GM23338 (cell line): ENCODE data around the gene GPATCH2. TPM values are rescaled to one million over a fixed set of nuclear protein-coding genes. Genes with fewer than 3 reads are reported as not detected.

Source experiments
- ATAC-seq: fragments of 200-7000 bp; cut with Tn5 transposase; 3 replicates; pipeline ENCODE4 v1.9.1; 2020
- DNase-seq: peaks from one replicate; pipeline ENCODE4 v3.0.0-alpha.2; 2015; ENCODE audit warnings: low spot score
- H2AFZ ChIP-seq: fragments of 200-600 bp; sonication (generic); 2 replicates; pipeline ENCODE4 v1.8.0; 2016; ENCODE audit warnings: antibody characterized with exemption, mild to moderate bottlenecking, moderate library complexity
- H3F3A ChIP-seq: fragments of 200-600 bp; sonication (generic); replicated peaks from 2 replicates; pipeline ENCODE4 v1.8.0; 2017; ENCODE audit warnings: antibody characterized with exemption, mixed run types, low read depth
- H3K27ac ChIP-seq: fragments of 200-600 bp; sonication (generic); 2 replicates; pipeline ENCODE4 v1.6.1; 2016; ENCODE audit warnings: low read depth
- H3K27me3 ChIP-seq: fragments of 200-600 bp; sonication (generic); 2 replicates; pipeline ENCODE4 v1.8.0; 2016; ENCODE audit warnings: mild to moderate bottlenecking, mixed run types, moderate library complexity; ENCODE audit not compliant: insufficient read depth
- H3K36me3 ChIP-seq: fragments of 200-600 bp; sonication (generic); 2 replicates; pipeline ENCODE4 v1.8.0; 2016; ENCODE audit warnings: mild to moderate bottlenecking; ENCODE audit not compliant: insufficient read depth
- H3K4me1 ChIP-seq: fragments of 200-600 bp; sonication (generic); 2 replicates; pipeline ENCODE4 v1.8.0; 2016; ENCODE audit warnings: mild to moderate bottlenecking, moderate library complexity; ENCODE audit not compliant: insufficient read depth
- H3K4me2 ChIP-seq: fragments of 200-600 bp; sonication (generic); 2 replicates; pipeline ENCODE4 v1.7.1; 2017; ENCODE audit warnings: mixed run types
- H3K4me3 ChIP-seq: fragments of 200-600 bp; sonication (generic); 2 replicates; pipeline ENCODE4 v1.6.1; 2016; ENCODE audit warnings: mixed run types
- H3K79me2 ChIP-seq: fragments of 200-600 bp; sonication (generic); replicated peaks from 2 replicates; pipeline ENCODE4 v1.8.0; 2017; ENCODE audit warnings: mild to moderate bottlenecking; ENCODE audit not compliant: insufficient read depth
- H3K9me2 ChIP-seq: fragments of 200-600 bp; sonication (generic); 2 replicates; pipeline ENCODE4 v1.8.0; 2017; ENCODE audit not compliant: insufficient read depth
- H4K20me1 ChIP-seq: fragments of 200-600 bp; sonication (generic); replicated peaks from 2 replicates; pipeline ENCODE4 v1.8.0; 2017; ENCODE audit warnings: mild to moderate bottlenecking; ENCODE audit not compliant: insufficient read depth
- H3K27ac Mint-ChIP-seq: 2 replicates; pipeline ENCODE4 v1.8.0; 2020; ENCODE audit warnings: inconsistent platforms, mild to moderate bottlenecking, moderate library complexity, mixed read lengths
- H3K27me3 Mint-ChIP-seq: 3 replicates; pipeline ENCODE4 v1.8.0; 2022; ENCODE audit warnings: low read depth, mild to moderate bottlenecking, moderate library complexity, mixed read lengths, inconsistent platforms; ENCODE audit not compliant: insufficient read depth, poor library complexity
- H3K36me3 Mint-ChIP-seq: 3 replicates; pipeline ENCODE4 v1.8.0; 2021; ENCODE audit warnings: low read depth, mild to moderate bottlenecking, inconsistent platforms, moderate library complexity, mixed read lengths
- H3K4me1 Mint-ChIP-seq: 3 replicates; pipeline ENCODE4 v1.8.0; 2020; ENCODE audit warnings: mild to moderate bottlenecking, inconsistent platforms, mixed read lengths
- H3K4me3 Mint-ChIP-seq: 3 replicates; pipeline ENCODE4 v1.8.0; 2021; ENCODE audit warnings: moderate library complexity, mild to moderate bottlenecking, inconsistent platforms, mixed read lengths
- H3K9me3 Mint-ChIP-seq: 3 replicates; pipeline ENCODE4 v1.8.0; 2020; ENCODE audit warnings: moderate library complexity, mild to moderate bottlenecking, inconsistent platforms, mixed read lengths
- EZH2phosphoT487 ChIP-seq: fragments of 200-600 bp; sonication (generic); IDR thresholded peaks from one replicate; pipeline ENCODE4 v1.8.1; 2018; ENCODE audit warnings: antibody characterized with exemption; ENCODE audit not compliant: unreplicated experiment
- POLR2AphosphoS5 ChIP-seq: IDR thresholded peaks from 2 replicates; pipeline ENCODE4 v1.6.1; 2016; ENCODE audit warnings: antibody characterized with exemption, low read depth
- long read RNA-seq: library from polyadenylated mRNA; unstranded; transcript quantifications from one replicate; pipeline ENCODE4 v2.0.0, GENCODE V29; 2020; ENCODE audit not compliant: unreplicated experiment
- polyA plus RNA-seq: library from polyadenylated mRNA; unstranded; fragments of >200 nt; fragmentation: Nextera tagmentation; extraction: Ambion mirVana; gene quantifications from 2 replicates; pipeline ENCODE4 v1.2.1, GENCODE V29; 2016
- total RNA-seq: library from RNA; depleted of rRNA; stranded (reverse); fragments of >200 nt; shearing (Covaris generic); gene quantifications from 2 replicates; pipeline ENCODE4 v1.2.3, GENCODE V29; 2014; rRNA removed
- TF ChIP-seq, protein P1 (sequence below): IDR thresholded peaks from 2 replicates; pipeline ENCODE4 v1.6.1; 2016; ENCODE audit warnings: antibody characterized with exemption
- TF ChIP-seq, protein P2 (sequence below): fragments of 250-450 bp; sonication (Bioruptor Pico); IDR thresholded peaks from 2 replicates; pipeline ENCODE4 v1.5.0; 2020; ENCODE audit warnings: mild to moderate bottlenecking, moderate library complexity

Gene GPATCH2
- 19.4 and 26.7 TPM in 2 replicates for total RNA-seq
- polyA plus RNA-seq, result 11.1 and 12.3 TPM in 2 replicates
- long read RNA-seq, partial matches to known transcripts, result 9 of 11 reads
- long read RNA-seq, other reads (novel, unspliced or antisense), result 1 of 11 reads

DNA sequence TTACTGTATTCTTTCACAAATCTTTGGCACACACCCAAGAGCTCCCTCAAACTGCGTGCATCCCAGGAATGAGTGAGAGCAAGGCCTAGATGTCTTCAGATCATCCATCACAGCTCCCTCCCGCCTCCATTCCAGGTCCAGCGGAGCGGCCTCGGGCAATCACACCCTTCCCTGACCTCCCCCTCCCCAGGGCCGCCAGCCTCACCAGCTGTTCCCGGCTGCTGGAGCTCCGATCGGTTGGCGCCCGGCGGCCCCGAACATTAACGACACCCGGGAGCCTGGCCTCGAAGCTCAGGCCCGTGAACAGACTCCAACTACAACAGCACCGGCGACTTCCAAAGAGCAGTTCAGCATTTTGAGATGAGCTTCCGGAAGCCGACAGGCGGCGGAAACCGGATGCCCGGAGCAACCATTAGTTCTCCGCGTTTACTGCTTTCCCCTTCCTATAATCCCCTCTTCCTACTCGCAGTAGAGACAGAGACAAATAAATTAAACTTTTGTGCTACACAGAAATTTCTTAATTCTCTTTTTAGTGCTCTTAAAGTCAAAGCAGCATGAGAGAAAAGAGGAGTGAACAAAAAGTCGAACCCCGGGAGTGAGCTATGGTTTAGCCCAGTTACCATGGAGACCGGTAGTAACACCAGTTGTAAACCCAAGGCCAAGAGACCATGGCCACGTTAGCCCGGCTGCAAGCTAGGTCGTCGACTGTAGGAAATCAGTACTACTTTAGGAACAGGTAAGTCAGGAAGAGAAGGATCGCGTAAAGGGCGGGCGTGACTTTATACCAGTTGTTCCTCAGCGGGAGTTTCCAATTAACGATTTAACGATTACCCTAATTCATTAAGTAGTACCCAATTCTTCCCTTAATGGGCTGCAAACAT, at the start of gene GPATCH2, which contains the start of gene SPATA17:
Gene GPATCH2, minus strand, starts transcription at position 380 of the 881 bp plus-strand sequence. Its CDS starts 119 bp downstream, at position 261.
Gene SPATA17, plus strand, starts transcription at position 634 of the 881 bp plus-strand sequence. Its CDS starts 35 bp downstream, at position 669.
- no peaks in the 10 kb centered on the region for H3K27me3 Mint-ChIP-seq
- Histone ChIP-seq H4K20me1 (no peaks in the 10 kb centered on the region), H3K36me3 (no peaks in the 10 kb centered on the region), H3K4me2 (peak within 1 kb of the TSS; percentile 80), H3K4me1 (peaks cover 5% of the 10 kb centered on the region; the same call in 1 of the 2 replicates), H3F3A (no peaks in the 10 kb centered on the region), H3K27ac (peak within 1 kb of the TSS; percentile 70; the same call in 1 of the 2 replicates), H3K27me3 (no peaks in the 10 kb centered on the region), H2AFZ (peak within 1 kb of the TSS; percentile 83; the same call in 1 of the 2 replicates), H3K9me2 (no peaks in the 10 kb centered on the region), H3K79me2 (peaks cover 48% of the 10 kb centered on the region), H3K4me3 (peak within 1 kb of the TSS; percentile 65)
- H3K36me3 Mint-ChIP-seq, result no peaks in the 10 kb centered on the region
- peak within 1 kb of the TSS; percentile 86 for H3K4me3 Mint-ChIP-seq
- TF ChIP-seq EZH2phosphoT487 (no peak), POLR2AphosphoS5 (peak; percentile 85)
- TF ChIP-seq, protein P1, sequence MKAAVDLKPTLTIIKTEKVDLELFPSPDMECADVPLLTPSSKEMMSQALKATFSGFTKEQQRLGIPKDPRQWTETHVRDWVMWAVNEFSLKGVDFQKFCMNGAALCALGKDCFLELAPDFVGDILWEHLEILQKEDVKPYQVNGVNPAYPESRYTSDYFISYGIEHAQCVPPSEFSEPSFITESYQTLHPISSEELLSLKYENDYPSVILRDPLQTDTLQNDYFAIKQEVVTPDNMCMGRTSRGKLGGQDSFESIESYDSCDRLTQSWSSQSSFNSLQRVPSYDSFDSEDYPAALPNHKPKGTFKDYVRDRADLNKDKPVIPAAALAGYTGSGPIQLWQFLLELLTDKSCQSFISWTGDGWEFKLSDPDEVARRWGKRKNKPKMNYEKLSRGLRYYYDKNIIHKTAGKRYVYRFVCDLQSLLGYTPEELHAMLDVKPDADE, result peak; percentile 11; the same call in 1 of the 2 replicates
- peak within 1 kb of the TSS; percentile 100 for H3K27ac Mint-ChIP-seq
- H3K9me3 Mint-ChIP-seq, result no peaks in the 10 kb centered on the region
- DNase-seq (peak; percentile 94), ATAC-seq (peak; percentile 98)
- peaks cover 9% of the 10 kb centered on the region; the same call in 2 of the 3 replicates for H3K4me1 Mint-ChIP-seq

DNA sequence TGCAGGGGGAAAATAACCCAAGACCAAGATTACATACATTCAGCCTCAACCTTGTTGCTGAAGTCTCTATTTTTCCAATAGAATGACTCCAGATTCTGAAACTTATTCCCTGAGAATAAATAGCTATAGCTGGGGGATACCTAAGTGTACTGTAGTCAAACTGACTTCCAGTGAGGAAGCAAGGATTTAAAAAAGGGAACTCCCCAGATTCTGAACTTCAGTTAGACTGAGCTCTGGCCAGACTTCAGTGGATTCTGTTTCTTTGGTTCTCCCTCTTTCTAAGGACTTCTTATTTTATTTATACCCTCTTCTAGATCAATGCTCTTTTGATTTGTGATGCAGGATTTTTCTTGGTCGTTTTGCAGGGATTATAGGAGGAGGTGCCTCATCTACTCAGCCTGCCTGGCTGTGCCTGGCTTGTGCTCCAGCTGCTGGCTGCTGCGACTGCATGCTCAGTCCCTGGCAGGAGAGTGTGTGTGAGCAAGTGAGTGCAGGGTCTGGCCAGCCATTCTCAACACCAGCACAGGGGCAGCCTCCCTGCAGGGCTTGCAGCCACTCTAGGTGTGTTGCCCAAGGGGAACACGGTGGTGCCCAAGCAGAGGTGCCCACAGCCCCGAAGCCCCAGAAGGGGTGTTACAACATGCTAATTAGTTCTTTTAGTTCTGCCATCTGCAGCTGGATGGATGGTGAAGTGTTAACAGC, 43.3 kb upstream of the GPATCH2 start:
- Histone ChIP-seq H3K4me1 (peaks cover 5% of the 10 kb centered on the region; the same call in 1 of the 2 replicates), H3K27me3 (no peaks in the 10 kb centered on the region), H3K79me2 (no peaks in the 10 kb centered on the region), H3K4me2 (no peak overlapping the region), H3F3A (no peaks in the 10 kb centered on the region), H2AFZ (peak overlapping the region; percentile 30; the same call in 1 of the 2 replicates), H4K20me1 (no peaks in the 10 kb centered on the region), H3K36me3 (no peaks in the 10 kb centered on the region), H3K9me2 (no peaks in the 10 kb centered on the region), H3K4me3 (no peak overlapping the region), H3K27ac (no peak overlapping the region)
- peaks cover 8% of the 10 kb centered on the region; the same call in 2 of the 3 replicates for H3K4me1 Mint-ChIP-seq
- H3K4me3 Mint-ChIP-seq, result no peak overlapping the region
- H3K27me3 Mint-ChIP-seq, result no peaks in the 10 kb centered on the region
- H3K36me3 Mint-ChIP-seq, result no peaks in the 10 kb centered on the region
- H3K9me3 Mint-ChIP-seq, result no peaks in the 10 kb centered on the region
- ATAC-seq (peak; percentile 87), DNase-seq (peak; percentile 3)
- TF ChIP-seq, protein P2, sequence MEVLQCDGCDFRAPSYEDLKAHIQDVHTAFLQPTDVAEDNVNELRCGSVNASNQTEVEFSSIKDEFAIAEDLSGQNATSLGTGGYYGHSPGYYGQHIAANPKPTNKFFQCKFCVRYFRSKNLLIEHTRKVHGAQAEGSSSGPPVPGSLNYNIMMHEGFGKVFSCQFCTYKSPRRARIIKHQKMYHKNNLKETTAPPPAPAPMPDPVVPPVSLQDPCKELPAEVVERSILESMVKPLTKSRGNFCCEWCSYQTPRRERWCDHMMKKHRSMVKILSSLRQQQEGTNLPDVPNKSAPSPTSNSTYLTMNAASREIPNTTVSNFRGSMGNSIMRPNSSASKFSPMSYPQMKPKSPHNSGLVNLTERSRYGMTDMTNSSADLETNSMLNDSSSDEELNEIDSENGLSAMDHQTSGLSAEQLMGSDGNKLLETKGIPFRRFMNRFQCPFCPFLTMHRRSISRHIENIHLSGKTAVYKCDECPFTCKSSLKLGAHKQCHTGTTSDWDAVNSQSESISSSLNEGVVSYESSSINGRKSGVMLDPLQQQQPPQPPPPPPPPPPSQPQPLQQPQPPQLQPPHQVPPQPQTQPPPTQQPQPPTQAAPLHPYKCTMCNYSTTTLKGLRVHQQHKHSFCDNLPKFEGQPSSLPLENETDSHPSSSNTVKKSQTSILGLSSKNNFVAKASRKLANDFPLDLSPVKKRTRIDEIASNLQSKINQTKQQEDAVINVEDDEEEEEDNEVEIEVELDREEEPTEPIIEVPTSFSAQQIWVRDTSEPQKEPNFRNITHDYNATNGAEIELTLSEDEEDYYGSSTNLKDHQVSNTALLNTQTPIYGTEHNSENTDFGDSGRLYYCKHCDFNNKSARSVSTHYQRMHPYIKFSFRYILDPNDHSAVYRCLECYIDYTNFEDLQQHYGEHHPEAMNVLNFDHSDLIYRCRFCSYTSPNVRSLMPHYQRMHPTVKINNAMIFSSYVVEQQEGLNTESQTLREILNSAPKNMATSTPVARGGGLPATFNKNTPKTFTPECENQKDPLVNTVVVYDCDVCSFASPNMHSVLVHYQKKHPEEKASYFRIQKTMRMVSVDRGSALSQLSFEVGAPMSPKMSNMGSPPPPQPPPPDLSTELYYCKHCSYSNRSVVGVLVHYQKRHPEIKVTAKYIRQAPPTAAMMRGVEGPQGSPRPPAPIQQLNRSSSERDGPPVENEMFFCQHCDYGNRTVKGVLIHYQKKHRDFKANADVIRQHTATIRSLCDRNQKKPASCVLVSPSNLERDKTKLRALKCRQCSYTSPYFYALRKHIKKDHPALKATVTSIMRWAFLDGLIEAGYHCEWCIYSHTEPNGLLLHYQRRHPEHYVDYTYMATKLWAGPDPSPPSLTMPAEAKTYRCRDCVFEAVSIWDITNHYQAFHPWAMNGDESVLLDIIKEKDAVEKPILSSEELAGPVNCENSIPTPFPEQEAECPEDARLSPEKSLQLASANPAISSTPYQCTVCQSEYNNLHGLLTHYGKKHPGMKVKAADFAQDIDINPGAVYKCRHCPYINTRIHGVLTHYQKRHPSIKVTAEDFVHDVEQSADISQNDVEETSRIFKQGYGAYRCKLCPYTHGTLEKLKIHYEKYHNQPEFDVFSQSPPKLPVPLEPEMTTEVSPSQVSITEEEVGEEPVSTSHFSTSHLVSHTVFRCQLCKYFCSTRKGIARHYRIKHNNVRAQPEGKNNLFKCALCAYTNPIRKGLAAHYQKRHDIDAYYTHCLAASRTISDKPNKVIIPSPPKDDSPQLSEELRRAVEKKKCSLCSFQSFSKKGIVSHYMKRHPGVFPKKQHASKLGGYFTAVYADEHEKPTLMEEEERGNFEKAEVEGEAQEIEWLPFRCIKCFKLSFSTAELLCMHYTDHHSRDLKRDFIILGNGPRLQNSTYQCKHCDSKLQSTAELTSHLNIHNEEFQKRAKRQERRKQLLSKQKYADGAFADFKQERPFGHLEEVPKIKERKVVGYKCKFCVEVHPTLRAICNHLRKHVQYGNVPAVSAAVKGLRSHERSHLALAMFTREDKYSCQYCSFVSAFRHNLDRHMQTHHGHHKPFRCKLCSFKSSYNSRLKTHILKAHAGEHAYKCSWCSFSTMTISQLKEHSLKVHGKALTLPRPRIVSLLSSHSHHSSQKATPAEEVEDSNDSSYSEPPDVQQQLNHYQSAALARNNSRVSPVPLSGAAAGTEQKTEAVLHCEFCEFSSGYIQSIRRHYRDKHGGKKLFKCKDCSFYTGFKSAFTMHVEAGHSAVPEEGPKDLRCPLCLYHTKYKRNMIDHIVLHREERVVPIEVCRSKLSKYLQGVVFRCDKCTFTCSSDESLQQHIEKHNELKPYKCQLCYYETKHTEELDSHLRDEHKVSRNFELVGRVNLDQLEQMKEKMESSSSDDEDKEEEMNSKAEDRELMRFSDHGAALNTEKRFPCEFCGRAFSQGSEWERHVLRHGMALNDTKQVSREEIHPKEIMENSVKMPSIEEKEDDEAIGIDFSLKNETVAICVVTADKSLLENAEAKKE (CRISPR knock-in tag), result no peak
- TF ChIP-seq EZH2phosphoT487, result no peak
- no peak overlapping the region for H3K27ac Mint-ChIP-seq
